HCT116 (cell line): ENCODE results near the gene EFCAB8. TPM values are rescaled to one million over a fixed set of nuclear protein-coding genes. Genes with fewer than 3 reads are reported as not detected.

Source experiments
- ATAC-seq: fragments of 200-7000 bp; cut with Tn5 transposase; 2 replicates; pipeline ENCODE4 v1.9.1; 2020; ENCODE audit warnings: mild to moderate bottlenecking, moderate library complexity
- BruUV-seq: library from RNA; stranded (reverse); fragments of 400-500 nt; replicated peaks from 2 replicates; lab custom pipeline; 2021; lab: Mats Ljungman, UMichigan
- CTCF ChIA-PET: fragments of 300-600 bp; sonication (Branson Sonifier 250); formaldehyde crosslinking; loops from one replicate; lab custom pipeline; 2021; ENCODE audit warnings: antibody characterized with exemption; lab: Charles Lee
- POLR2A ChIA-PET: fragments of 300-600, 350-600 bp; sonication (Branson Sonifier 250); formaldehyde crosslinking; loops from one replicate; lab custom pipeline; 2021; ENCODE audit warnings: antibody characterized with exemption; lab: Charles Lee
- RAD21 ChIA-PET, 2 experiments: fragments of 300-600 bp; sonication (Branson Sonifier 250); formaldehyde crosslinking; loops; one replicate each; lab custom pipeline; 2023; ENCODE audit warnings: low total read pairs in 2 of 2; ENCODE audit not compliant: uncharacterized antibody in 2 of 2, unreplicated experiment in 2 of 2, low non-redundant PET in 1 of 2; lab: Charles Lee
- DNase-seq: peaks from one replicate; pipeline ENCODE4 v3.0.0-alpha.2; 2010; ENCODE audit warnings: low read depth, low spot score
- H2AFZ ChIP-seq: fragments of 200-600 bp; shearing (Covaris generic), sonication (generic); 2 replicates; pipeline ENCODE4 v1.6.1; 2017; ENCODE audit warnings: low read depth, mixed run types, mixed read lengths, antibody characterized with exemption, low read length; ENCODE audit not compliant: poor library complexity, severe bottlenecking
- H3K27ac ChIP-seq: 2 replicates; pipeline ENCODE4 v1.5.1; 2012; ENCODE audit warnings: low read depth, low read length
- H3K27me3 ChIP-seq: fragments of 200-600 bp; sonication (generic); 2 replicates; pipeline ENCODE4 v1.6.1; 2016; ENCODE audit warnings: mixed run types, low read length, mixed read lengths; ENCODE audit not compliant: insufficient read depth
- H3K36me3 ChIP-seq, 2 experiments: fragments of 200-500 bp in 1 of 2; fragments of 200-600 bp in 1 of 2; sonication (Bioruptor generic) in 1 of 2; sonication (generic) in 1 of 2; 2 replicates each; pipeline versions ENCODE4 v1.5.1 to v1.6.1; 2014 to 2016; ENCODE audit warnings: low read length in 2 of 2, inconsistent platforms in 1 of 2, mixed read lengths in 1 of 2, mixed run types in 1 of 2; ENCODE audit not compliant: insufficient read depth in 2 of 2, control insufficient read depth in 1 of 2
- H3K4me1 ChIP-seq, 2 experiments: fragments of 200-600 bp in 1 of 2; sonication (generic) in 1 of 2; 2 replicates each; pipeline versions ENCODE4 v1.5.1 to v1.6.1; 2012 to 2017; ENCODE audit warnings: low read length in 2 of 2, inconsistent platforms in 1 of 2, mild to moderate bottlenecking in 1 of 2, mixed read lengths in 1 of 2, mixed run types in 1 of 2, moderate library complexity in 1 of 2; ENCODE audit not compliant: insufficient read depth in 2 of 2, control insufficient read depth in 1 of 2
- H3K4me2 ChIP-seq: fragments of 200-600 bp; sonication (generic); 2 replicates; pipeline ENCODE4 v1.6.1; 2017; ENCODE audit warnings: mixed run types, low read length, mixed read lengths
- H3K4me3 ChIP-seq, 2 experiments: fragments of 200-600 bp in 1 of 2; sonication (generic) in 1 of 2; replicated peaks in 1 of 2; 2 replicates each; pipeline ENCODE4 v1.5.1; 2011 to 2016; ENCODE audit warnings: low read length in 2 of 2, control low read depth in 1 of 2, low read depth in 1 of 2, mild to moderate bottlenecking in 1 of 2, mixed read lengths in 1 of 2, mixed run types in 1 of 2
- H3K79me2 ChIP-seq: fragments of 200-600 bp; sonication (generic); 2 replicates; pipeline ENCODE4 v1.6.1; 2017; ENCODE audit warnings: mild to moderate bottlenecking, mixed run types, low read length, moderate library complexity, mixed read lengths; ENCODE audit not compliant: insufficient read depth
- H3K9ac ChIP-seq: fragments of 200-600 bp; sonication (generic); 2 replicates; pipeline ENCODE4 v1.6.1; 2016; ENCODE audit warnings: low read length, mixed read lengths
- H3K9me2 ChIP-seq: fragments of 200-600 bp; sonication (generic), shearing (Covaris generic); 2 replicates; pipeline ENCODE4 v1.6.1; 2017; ENCODE audit warnings: mixed run types, mild to moderate bottlenecking, moderate library complexity; ENCODE audit not compliant: insufficient read depth
- H3K9me3 ChIP-seq, 2 experiments: fragments of 200-500 bp in 1 of 2; fragments of 200-600 bp in 1 of 2; sonication (Bioruptor generic) in 1 of 2; sonication (generic) in 1 of 2; 2 replicates each; pipeline ENCODE4 v1.6.1; 2014 to 2017; ENCODE audit warnings: low read length in 2 of 2, mixed read lengths in 2 of 2, inconsistent platforms in 1 of 2, low read depth in 1 of 2, mild to moderate bottlenecking in 1 of 2, mixed run types in 1 of 2, moderate library complexity in 1 of 2; ENCODE audit not compliant: control insufficient read depth in 1 of 2, insufficient read depth in 1 of 2
- H4K20me1 ChIP-seq: fragments of 200-600 bp; sonication (generic), shearing (Covaris generic); 2 replicates; pipeline ENCODE4 v1.6.1; 2017; ENCODE audit warnings: mixed run types, mild to moderate bottlenecking, moderate library complexity; ENCODE audit not compliant: insufficient read depth
- CBX3 ChIP-seq: IDR thresholded peaks from 2 replicates; pipeline ENCODE4 v1.6.1; 2012; ENCODE audit warnings: low read depth
- EZH2phosphoT487 ChIP-seq: fragments of 200-600 bp; IDR thresholded peaks from 2 replicates; pipeline ENCODE4 v1.6.1; 2018; ENCODE audit warnings: antibody characterized with exemption, borderline replicate concordance
- JUND ChIP-seq: IDR thresholded peaks from 2 replicates; pipeline ENCODE4 v1.6.1; 2012
- POLR2A ChIP-seq: IDR thresholded peaks from 2 replicates; pipeline ENCODE4 v1.7.0; 2011; ENCODE audit warnings: borderline replicate concordance; ENCODE audit not compliant: insufficient read depth, insufficient read length; ENCODE audit errors: extremely low read depth
- SIN3A ChIP-seq: IDR thresholded peaks from 2 replicates; pipeline ENCODE4 v1.6.1; 2012; ENCODE audit warnings: low read depth
- TCF7L2 ChIP-seq: IDR thresholded peaks from 2 replicates; pipeline ENCODE4 v1.7.0; 2011; ENCODE audit warnings: borderline replicate concordance, inconsistent platforms; ENCODE audit not compliant: insufficient read depth, insufficient read length; ENCODE audit errors: extremely low read depth
- YY1 ChIP-seq: IDR thresholded peaks from 2 replicates; pipeline ENCODE4 v1.6.1; 2011; ENCODE audit warnings: low read length, low read depth, moderate library complexity, mild to moderate bottlenecking; ENCODE audit not compliant: insufficient replicate concordance; ENCODE audit errors: extremely low read depth
- ZFX ChIP-seq: fragments of 450-650 bp; IDR thresholded peaks from 2 replicates; pipeline ENCODE4 v1.6.1; 2017
- ZNF274 ChIP-seq: fragments of 200-500 bp; sonication (Bioruptor generic); IDR thresholded peaks from 2 replicates; pipeline ENCODE4 v1.6.1; 2014; ENCODE audit warnings: mild to moderate bottlenecking, low read depth, low read length, inconsistent platforms
- intact Hi-C: fragments of 100-400 bp; cut with micrococcal nuclease; formaldehyde crosslinking; loops from 2 replicates; pipeline ENCODE4 v1.10.0; 2022
- total RNA-seq: library from RNA; stranded (reverse); gene quantifications from one replicate; pipeline ENCODE4 v1.2.1, GENCODE V29; 2021; ENCODE audit not compliant: unreplicated experiment
- TF ChIP-seq, protein P1 (sequence below), 3 experiments: fragments of 200-600 bp in 1 of 3; sonication (generic) in 1 of 3; IDR thresholded peaks in 2 of 3; conservative IDR thresholded peaks in 1 of 3; 2 replicates each; pipeline ENCODE4 v1.5.1; 2012 to 2017; ENCODE audit warnings: low read depth in 2 of 3, low read length in 2 of 3, antibody characterized with exemption in 1 of 3, borderline replicate concordance in 1 of 3, control low read depth in 1 of 3, mild to moderate bottlenecking in 1 of 3, mixed read lengths in 1 of 3, mixed run types in 1 of 3, moderate library complexity in 1 of 3; ENCODE audit not compliant: insufficient read depth in 1 of 3
- TF ChIP-seq, protein P2 (sequence below): IDR thresholded peaks from 2 replicates; pipeline ENCODE4 v1.6.1; 2012
- TF ChIP-seq, protein P3 (sequence below): IDR thresholded peaks from 2 replicates; pipeline ENCODE4 v1.6.1; 2011; ENCODE audit warnings: mild to moderate bottlenecking, low read length, moderate library complexity; ENCODE audit not compliant: insufficient replicate concordance; ENCODE audit errors: extremely low read depth

Gene EFCAB8
- total RNA-seq, 1 experiment from 2014 or later: 0.42 TPM

DNA sequence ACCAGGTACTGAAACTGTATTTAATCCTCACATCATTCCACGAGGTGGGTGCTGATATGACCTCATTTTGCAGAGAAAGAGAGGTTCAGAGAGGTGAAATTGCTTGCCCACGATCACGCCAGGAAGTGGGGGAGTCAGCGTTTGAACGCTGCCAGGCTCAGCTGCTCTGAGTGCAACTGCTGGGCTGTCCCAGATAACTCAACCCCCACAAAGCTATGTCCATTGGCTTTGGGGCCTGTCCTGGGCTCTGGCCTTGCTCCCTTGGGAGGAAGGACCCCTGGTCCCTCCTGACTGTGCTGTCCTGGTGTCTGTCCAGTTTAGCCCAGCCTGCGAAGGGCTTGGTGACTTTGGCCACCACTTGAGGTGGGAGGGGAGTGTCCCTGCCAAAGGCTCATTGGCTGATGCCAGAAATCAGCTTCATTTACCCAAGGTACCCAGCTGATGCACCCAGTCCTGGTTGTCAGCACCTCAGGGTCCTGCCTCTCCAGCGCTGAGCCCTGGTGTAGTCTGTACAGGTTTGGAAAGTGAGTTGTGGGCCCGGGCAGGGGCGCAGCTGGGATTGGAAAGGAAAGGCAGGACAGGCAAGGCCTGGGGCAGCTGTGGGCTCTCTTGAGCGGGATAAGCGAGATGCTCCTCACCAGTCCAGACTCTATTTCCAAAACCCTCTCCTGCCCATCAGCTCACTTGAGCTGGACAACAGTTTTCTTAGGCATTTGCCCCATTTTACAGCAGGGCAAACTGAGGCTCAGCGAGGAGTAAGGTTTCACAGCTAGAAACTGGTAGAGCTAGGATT is 107.1 kb downstream of the EFCAB8 start:
- Histone ChIP-seq H3K36me3 (no peaks in the 10 kb centered on the region), H3K4me1 (no peaks in the 10 kb centered on the region), H2AFZ (no peak overlapping the region), H3K4me3 (no peak overlapping the region), H3K79me2 (no peaks in the 10 kb centered on the region), H3K9me3 (no peaks in the 10 kb centered on the region), H3K27me3 (no peaks in the 10 kb centered on the region), H3K4me2 (no peak overlapping the region), H3K9me2 (no peaks in the 10 kb centered on the region), H3K27ac (no peak overlapping the region), H4K20me1 (no peaks in the 10 kb centered on the region), H3K9ac (no peak overlapping the region)
- intact Hi-C loops: no loop called here
- ChIA-PET POLR2A (no interaction called here), RAD21 (no interaction called here), CTCF (no interaction called here)
- TF ChIP-seq CBX3: no peak
- no peak for TF ChIP-seq ZNF274
- TF ChIP-seq YY1: no peak
- no peak for TF ChIP-seq POLR2A
- no peak for TF ChIP-seq ZFX
- TF ChIP-seq, protein P1, sequence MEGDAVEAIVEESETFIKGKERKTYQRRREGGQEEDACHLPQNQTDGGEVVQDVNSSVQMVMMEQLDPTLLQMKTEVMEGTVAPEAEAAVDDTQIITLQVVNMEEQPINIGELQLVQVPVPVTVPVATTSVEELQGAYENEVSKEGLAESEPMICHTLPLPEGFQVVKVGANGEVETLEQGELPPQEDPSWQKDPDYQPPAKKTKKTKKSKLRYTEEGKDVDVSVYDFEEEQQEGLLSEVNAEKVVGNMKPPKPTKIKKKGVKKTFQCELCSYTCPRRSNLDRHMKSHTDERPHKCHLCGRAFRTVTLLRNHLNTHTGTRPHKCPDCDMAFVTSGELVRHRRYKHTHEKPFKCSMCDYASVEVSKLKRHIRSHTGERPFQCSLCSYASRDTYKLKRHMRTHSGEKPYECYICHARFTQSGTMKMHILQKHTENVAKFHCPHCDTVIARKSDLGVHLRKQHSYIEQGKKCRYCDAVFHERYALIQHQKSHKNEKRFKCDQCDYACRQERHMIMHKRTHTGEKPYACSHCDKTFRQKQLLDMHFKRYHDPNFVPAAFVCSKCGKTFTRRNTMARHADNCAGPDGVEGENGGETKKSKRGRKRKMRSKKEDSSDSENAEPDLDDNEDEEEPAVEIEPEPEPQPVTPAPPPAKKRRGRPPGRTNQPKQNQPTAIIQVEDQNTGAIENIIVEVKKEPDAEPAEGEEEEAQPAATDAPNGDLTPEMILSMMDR (IDR thresholded peaks at IDR 0.05 in 2 of 3, conservative IDR thresholded peaks at IDR 0.05 in 1 of 3; ENCODE audit: borderline replicate concordance in 1 of 3, insufficient read depth in 1 of 3, low read depth in 2 of 3, low read length in 2 of 3): no peak
- no peak for TF ChIP-seq EZH2phosphoT487
- no peak for TF ChIP-seq SIN3A
- no TSS peak for BruUV-seq
- no peak for DNase-seq
- ATAC-seq: no peak

DNA sequence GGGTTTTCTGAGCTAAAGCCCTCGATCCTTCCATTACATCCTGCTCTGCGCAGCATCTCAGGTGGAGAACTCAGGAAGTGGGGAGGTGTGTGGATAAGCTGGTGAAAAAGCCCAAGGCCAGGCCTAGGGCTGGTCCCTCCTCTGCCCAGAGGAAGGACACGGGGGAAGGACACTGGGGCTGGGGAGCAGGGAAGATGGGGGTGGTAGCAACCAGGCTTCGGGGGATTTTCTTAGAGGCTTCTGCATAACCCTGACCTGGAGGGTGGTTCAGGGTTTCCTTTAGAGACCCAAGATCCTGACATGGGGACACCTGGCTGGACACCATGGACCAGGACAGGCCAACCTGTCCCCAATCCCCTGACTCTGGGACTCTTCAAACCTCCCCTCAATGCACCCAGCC is 107.7 kb downstream of the EFCAB8 start:
- POLR2A ChIA-PET: no interaction called here
- no TSS peak for BruUV-seq
- TF ChIP-seq, protein P2, sequence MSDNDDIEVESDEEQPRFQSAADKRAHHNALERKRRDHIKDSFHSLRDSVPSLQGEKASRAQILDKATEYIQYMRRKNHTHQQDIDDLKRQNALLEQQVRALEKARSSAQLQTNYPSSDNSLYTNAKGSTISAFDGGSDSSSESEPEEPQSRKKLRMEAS: no peak
- TF ChIP-seq CBX3 (no peak), YY1 (no peak), TCF7L2 (no peak), JUND (no peak)
- TF ChIP-seq, protein P3, sequence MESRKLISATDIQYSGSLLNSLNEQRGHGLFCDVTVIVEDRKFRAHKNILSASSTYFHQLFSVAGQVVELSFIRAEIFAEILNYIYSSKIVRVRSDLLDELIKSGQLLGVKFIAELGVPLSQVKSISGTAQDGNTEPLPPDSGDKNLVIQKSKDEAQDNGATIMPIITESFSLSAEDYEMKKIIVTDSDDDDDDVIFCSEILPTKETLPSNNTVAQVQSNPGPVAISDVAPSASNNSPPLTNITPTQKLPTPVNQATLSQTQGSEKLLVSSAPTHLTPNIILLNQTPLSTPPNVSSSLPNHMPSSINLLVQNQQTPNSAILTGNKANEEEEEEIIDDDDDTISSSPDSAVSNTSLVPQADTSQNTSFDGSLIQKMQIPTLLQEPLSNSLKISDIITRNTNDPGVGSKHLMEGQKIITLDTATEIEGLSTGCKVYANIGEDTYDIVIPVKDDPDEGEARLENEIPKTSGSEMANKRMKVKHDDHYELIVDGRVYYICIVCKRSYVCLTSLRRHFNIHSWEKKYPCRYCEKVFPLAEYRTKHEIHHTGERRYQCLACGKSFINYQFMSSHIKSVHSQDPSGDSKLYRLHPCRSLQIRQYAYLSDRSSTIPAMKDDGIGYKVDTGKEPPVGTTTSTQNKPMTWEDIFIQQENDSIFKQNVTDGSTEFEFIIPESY: no peak
- TF ChIP-seq, protein P1 (IDR thresholded peaks at IDR 0.05 in 2 of 3, conservative IDR thresholded peaks at IDR 0.05 in 1 of 3; ENCODE audit: borderline replicate concordance in 1 of 3, insufficient read depth in 1 of 3, low read depth in 2 of 3, low read length in 2 of 3): no peak

More for the DNA sequence above, 107.7 kb downstream of the EFCAB8 start:
- DNase-seq: no peak
- RAD21 ChIA-PET: no interaction called here
- H3K79me2 ChIP-seq: no peaks in the 10 kb centered on the region
- no peak for ATAC-seq
- no peak overlapping the region for H3K9ac ChIP-seq
- H3K27ac ChIP-seq: no peak overlapping the region
- no peaks in the 10 kb centered on the region for H3K36me3 ChIP-seq
- no peaks in the 10 kb centered on the region for H3K4me1 ChIP-seq
- no peaks in the 10 kb centered on the region for H4K20me1 ChIP-seq
- intact Hi-C loops: no loop called here
- H3K27me3 ChIP-seq: no peaks in the 10 kb centered on the region
- no peak overlapping the region for H3K4me2 ChIP-seq
- no peak overlapping the region for H3K4me3 ChIP-seq
- H2AFZ ChIP-seq: no peak overlapping the region
- CTCF ChIA-PET: no interaction called here
- H3K9me3 ChIP-seq: no peaks in the 10 kb centered on the region
- H3K9me2 ChIP-seq: no peaks in the 10 kb centered on the region
